NT2/D1 (cell line): ENCODE measurements around the gene TSC2.

Experiments used
- YY1 ChIP-seq: IDR thresholded peaks from 2 replicates; pipeline ENCODE4 v1.6.1; 2011; ENCODE audit not compliant: insufficient read length, insufficient read depth
- ZNF274 ChIP-seq: IDR thresholded peaks from 2 replicates; pipeline ENCODE4 v1.6.1; 2011; ENCODE audit warnings: mild to moderate bottlenecking, low read depth, low read length

- TF ChIP-seq ZNF274 (no peak), YY1 (no peak)
Observed at GRCh38 chr16:2030036-2030435, 17.7 kb upstream of the TSC2 start.
